ENCODE results near the gene SEC11C. TPM values are rescaled to one million over a fixed set of nuclear protein-coding genes. Genes with fewer than 3 reads are reported as not detected.
A peak's percentile ranks its signal among the peaks of the same experiment; 100 is the strongest.

SEC11C gene
- total RNA-seq, 1 experiment from 2014 or later = 49.5 TPM

- Mint-ChIP-seq H3K4me3 (no peak overlapping the region), H3K9me3 (no peaks in the 10 kb centered on the region), H3K27me3 (ENCODE audit: low read depth) (peaks cover 26% of the 10 kb centered on the region), H3K36me3 (no peaks in the 10 kb centered on the region), H3K4me1 (no peaks in the 10 kb centered on the region), H3K27ac (no peak overlapping the region)
- ChIA-PET CTCF (interaction anchor here (0.8 to 2.1 kb wide), 4 partner anchors 42 to 455 kb away, joined by 3 to 16 read pairs (median 6); no protein-coding TSS in a partner anchor), POLR2A (interaction anchor here (0.6 kb wide), 1 partner anchor 62 kb away, joined by 3 read pairs; no protein-coding TSS in a partner anchor)
- ATAC-seq = peak; percentile 95
- DNase-seq (ENCODE audit: low spot score) = no peak
- TF ChIP-seq FOXJ3 (CRISPR knock-in tag; IDR thresholded peaks at IDR 0.05; ENCODE audit: borderline replicate concordance) (no peak), CREB1 (CRISPR knock-in tag; IDR thresholded peaks at IDR 0.05) (no peak), IRF2 (CRISPR knock-in tag; IDR thresholded peaks at IDR 0.05; ENCODE audit: borderline replicate concordance, low read depth) (no peak), GABPB1 (CRISPR knock-in tag; IDR thresholded peaks at IDR 0.05) (no peak), PREB (CRISPR knock-in tag; IDR thresholded peaks at IDR 0.05; ENCODE audit: borderline replicate concordance) (no peak), ZNF532 (CRISPR knock-in tag; IDR thresholded peaks at IDR 0.05; ENCODE audit: borderline replicate concordance) (no peak), ATF2 (CRISPR knock-in tag; IDR thresholded peaks at IDR 0.05; ENCODE audit: borderline replicate concordance, low read depth) (no peak)
Observed at GRCh38 chr18:59127047-59127446, 12.6 kb upstream of the SEC11C start.

DNA sequence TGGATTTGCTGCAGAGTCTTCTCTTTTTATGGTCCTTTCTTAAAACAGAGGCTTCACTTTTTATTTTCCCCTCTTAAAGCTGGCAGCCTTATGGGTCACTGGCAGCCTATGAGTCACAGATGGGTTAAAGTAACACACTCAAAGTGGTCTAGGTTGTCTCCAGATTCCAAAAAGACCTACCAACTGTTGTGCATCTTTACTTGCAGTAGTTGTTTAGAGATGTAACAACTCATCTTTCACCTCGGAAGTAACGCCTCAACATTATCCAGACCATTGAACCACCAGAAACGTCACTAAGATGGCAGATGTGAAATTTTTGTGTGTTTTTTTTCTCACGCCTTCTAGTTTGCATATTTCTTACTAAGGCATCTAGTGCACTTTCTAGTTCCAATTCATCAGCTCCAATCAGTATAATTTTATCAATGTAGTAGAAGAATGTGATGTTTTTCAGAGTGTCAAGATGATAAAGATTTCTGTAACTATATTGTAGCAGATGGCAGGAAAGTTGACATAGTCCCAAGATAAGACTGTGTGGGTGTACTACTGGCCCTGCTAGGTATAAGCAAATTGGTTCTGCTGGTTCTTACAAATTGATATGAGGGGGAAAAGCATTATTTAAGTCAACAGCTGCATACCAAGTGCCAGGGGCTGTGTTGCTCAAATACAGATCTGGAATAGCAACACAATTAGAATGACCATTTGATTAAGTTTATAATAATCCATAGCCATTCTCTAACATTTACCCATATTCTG, 9.6 kb upstream of the SEC11C start:
- Mint-ChIP-seq H3K4me3 (no peak overlapping the region), H3K36me3 (no peaks in the 10 kb centered on the region), H3K9me3 (0 out of 2 replicates have a peak, but pooled peaks cover 4% of the 10 kb centered on the region), H3K27ac (no peak overlapping the region), H3K27me3 (ENCODE audit: low read depth) (peaks cover 43% of the 10 kb centered on the region), H3K4me1 (peaks cover 9% of the 10 kb centered on the region)
- POLR2A ChIA-PET = no interaction called here
- DNase-seq (ENCODE audit: low spot score) (no peak), ATAC-seq (no peak)
- CTCF ChIA-PET = interaction anchor here (1.1 kb wide), 1 partner anchor 60 kb away, joined by 3 read pairs; no protein-coding TSS in a partner anchor
- TF ChIP-seq, protein P1, sequence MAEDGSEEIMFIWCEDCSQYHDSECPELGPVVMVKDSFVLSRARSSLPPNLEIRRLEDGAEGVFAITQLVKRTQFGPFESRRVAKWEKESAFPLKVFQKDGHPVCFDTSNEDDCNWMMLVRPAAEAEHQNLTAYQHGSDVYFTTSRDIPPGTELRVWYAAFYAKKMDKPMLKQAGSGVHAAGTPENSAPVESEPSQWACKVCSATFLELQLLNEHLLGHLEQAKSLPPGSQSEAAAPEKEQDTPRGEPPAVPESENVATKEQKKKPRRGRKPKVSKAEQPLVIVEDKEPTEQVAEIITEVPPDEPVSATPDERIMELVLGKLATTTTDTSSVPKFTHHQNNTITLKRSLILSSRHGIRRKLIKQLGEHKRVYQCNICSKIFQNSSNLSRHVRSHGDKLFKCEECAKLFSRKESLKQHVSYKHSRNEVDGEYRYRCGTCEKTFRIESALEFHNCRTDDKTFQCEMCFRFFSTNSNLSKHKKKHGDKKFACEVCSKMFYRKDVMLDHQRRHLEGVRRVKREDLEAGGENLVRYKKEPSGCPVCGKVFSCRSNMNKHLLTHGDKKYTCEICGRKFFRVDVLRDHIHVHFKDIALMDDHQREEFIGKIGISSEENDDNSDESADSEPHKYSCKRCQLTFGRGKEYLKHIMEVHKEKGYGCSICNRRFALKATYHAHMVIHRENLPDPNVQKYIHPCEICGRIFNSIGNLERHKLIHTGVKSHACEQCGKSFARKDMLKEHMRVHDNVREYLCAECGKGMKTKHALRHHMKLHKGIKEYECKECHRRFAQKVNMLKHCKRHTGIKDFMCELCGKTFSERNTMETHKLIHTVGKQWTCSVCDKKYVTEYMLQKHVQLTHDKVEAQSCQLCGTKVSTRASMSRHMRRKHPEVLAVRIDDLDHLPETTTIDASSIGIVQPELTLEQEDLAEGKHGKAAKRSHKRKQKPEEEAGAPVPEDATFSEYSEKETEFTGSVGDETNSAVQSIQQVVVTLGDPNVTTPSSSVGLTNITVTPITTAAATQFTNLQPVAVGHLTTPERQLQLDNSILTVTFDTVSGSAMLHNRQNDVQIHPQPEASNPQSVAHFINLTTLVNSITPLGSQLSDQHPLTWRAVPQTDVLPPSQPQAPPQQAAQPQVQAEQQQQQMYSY (CRISPR knock-in tag; IDR thresholded peaks at IDR 0.05) = no peak
- no peak for TF ChIP-seq PREB (CRISPR knock-in tag; IDR thresholded peaks at IDR 0.05; ENCODE audit: borderline replicate concordance)
- TF ChIP-seq SOX15 (CRISPR knock-in tag; IDR thresholded peaks at IDR 0.05) = no peak
- TF ChIP-seq ZMAT4 (CRISPR knock-in tag; IDR thresholded peaks at IDR 0.05) = no peak
- TF ChIP-seq ZNF121 (CRISPR knock-in tag; IDR thresholded peaks at IDR 0.05) = no peak
- no peak for TF ChIP-seq SMAD4 (CRISPR knock-in tag; IDR thresholded peaks at IDR 0.05)
- no peak for TF ChIP-seq ZNF532 (CRISPR knock-in tag; IDR thresholded peaks at IDR 0.05; ENCODE audit: borderline replicate concordance)
- no peak for TF ChIP-seq TEAD4 (CRISPR knock-in tag; IDR thresholded peaks at IDR 0.05)

Measured in WTC11 (cell line).